OCI-LY3 (cell line): ENCODE data around the gene PAN3.

Source experiments
- CTCF ChIP-seq: fragments of 200-600, 300-600 bp; sonication (generic); IDR thresholded peaks from 2 replicates; pipeline ENCODE4 v1.5.1; 2014; ENCODE audit warnings: antibody characterized with exemption, low read length, low read depth
- EZH2phosphoT487 ChIP-seq: fragments of 200-600 bp; shearing (Covaris generic); IDR thresholded peaks from 2 replicates; pipeline ENCODE4 v1.6.1; 2018; ENCODE audit warnings: antibody characterized with exemption, mixed run types, low read depth

GRCh38 chr13:28231642-28232041, 93.3 kb downstream of the PAN3 start:
- no peak for TF ChIP-seq CTCF
- no peak for TF ChIP-seq EZH2phosphoT487
